CD4-positive, alpha-beta T cell (primary cell): Measurements from ENCODE around the gene THRA. TPM values are rescaled to one million over a fixed set of nuclear protein-coding genes. Genes with fewer than 3 reads are reported as not detected.
A peak's percentile ranks its signal among the peaks of the same experiment; 100 is the strongest.

Experiments
- ATAC-seq: fragments of 200-7000 bp; cut with Tn5 transposase; one replicate; pipeline ENCODE4 v1.10.0; 2022; ENCODE audit warnings: mild to moderate bottlenecking; ENCODE audit not compliant: poor library complexity
- CTCF ChIA-PET: fragments of 350-600 bp; sonication (Branson Sonifier 250); formaldehyde crosslinking; loops from one replicate; lab custom pipeline; 2021; ENCODE audit warnings: antibody characterized with exemption, inconsistent platforms; lab: Charles Lee
- POLR2A ChIA-PET: fragments of 350-600 bp; sonication (Branson Sonifier 250); formaldehyde crosslinking; loops from one replicate; lab custom pipeline; 2021; ENCODE audit warnings: antibody characterized with exemption, inconsistent platforms; lab: Charles Lee
- DNase-seq, 14 experiments: peaks; one replicate each; pipeline ENCODE4 v3.0.0-alpha.2; 2013 to 2020; ENCODE audit warnings: mixed read lengths in 2 of 14
- H3K27ac ChIP-seq, 2 donors: one replicate each; pipeline versions ENCODE4 v1.5.1 to v1.7.0; 2013; ENCODE audit warnings: low read length in 2 of 2, low read depth in 1 of 2, mild to moderate bottlenecking in 1 of 2
- H3K27me3 ChIP-seq, 2 experiments: 1 replicate in 1 of 2; 2 replicates in 1 of 2; pipeline versions ENCODE4 v1.6.1 to v1.7.0; 2013; ENCODE audit warnings: low read length in 2 of 2, control low read depth in 1 of 2, mild to moderate bottlenecking in 1 of 2, moderate library complexity in 1 of 2; ENCODE audit not compliant: insufficient read depth in 2 of 2, control insufficient read depth in 1 of 2
- H3K36me3 ChIP-seq: one replicate; pipeline ENCODE4 v1.6.1; 2013; ENCODE audit warnings: low read length, control low read depth; ENCODE audit not compliant: insufficient read depth
- H3K4me1 ChIP-seq: one replicate; pipeline ENCODE4 v1.6.1; 2013; ENCODE audit warnings: low read length, control low read depth; ENCODE audit not compliant: insufficient read depth
- H3K4me3 ChIP-seq: one replicate; pipeline ENCODE4 v1.5.1; 2013; ENCODE audit warnings: mild to moderate bottlenecking, low read length, moderate library complexity
- H3K9me3 ChIP-seq, 2 experiments: 1 replicate in 1 of 2; 2 replicates in 1 of 2; pipeline versions ENCODE4 v1.6.1 to v1.7.0; 2013; ENCODE audit warnings: low read length in 2 of 2, mild to moderate bottlenecking in 2 of 2, control low read depth in 1 of 2, moderate library complexity in 1 of 2; ENCODE audit not compliant: control insufficient read depth in 1 of 2, insufficient read depth in 1 of 2
- H3K27ac Mint-ChIP-seq: one replicate; pipeline ENCODE4 v1.8.0; 2020; ENCODE audit warnings: mixed read lengths
- H3K27me3 Mint-ChIP-seq: one replicate; pipeline ENCODE4 v1.8.0; 2021; ENCODE audit warnings: mixed read lengths
- H3K36me3 Mint-ChIP-seq: one replicate; pipeline ENCODE4 v1.8.0; 2021; ENCODE audit warnings: low read depth, mixed read lengths
- H3K4me1 Mint-ChIP-seq: one replicate; pipeline ENCODE4 v1.8.0; 2021; ENCODE audit warnings: low read depth, mixed read lengths
- H3K4me3 Mint-ChIP-seq: one replicate; pipeline ENCODE4 v1.8.0; 2020; ENCODE audit warnings: mild to moderate bottlenecking, mixed read lengths
- H3K9me3 Mint-ChIP-seq: one replicate; pipeline ENCODE4 v1.8.0; 2020; ENCODE audit warnings: mixed read lengths
- intact Hi-C, 2 experiments: fragments of 100-400 bp; cut with DNase I in 1 of 2; cut with micrococcal nuclease in 1 of 2; formaldehyde crosslinking; loops; one replicate each; pipeline versions ENCODE4 v1.15.1 to v1.9.0; 2023 to 2025; cut with DNase I, micrococcal nuclease
- total RNA-seq, 174 experiments: library from RNA in 2 of 174; stranded (reverse) in 2 of 174; gene quantifications; one replicate each; pipeline ENCODE4 v1.2.3 and lab custom pipeline; 2021 to 2026
- TF ChIP-seq, protein P1 (sequence below): fragments of 200-600 bp; IDR thresholded peaks from one replicate; pipeline ENCODE4 v1.8.0; 2022; ENCODE audit warnings: antibody characterized with exemption, mild to moderate bottlenecking

Gene THRA
- total RNA-seq, 2 experiments from 2014 or later = 35.2 to 36.4 TPM

DNA sequence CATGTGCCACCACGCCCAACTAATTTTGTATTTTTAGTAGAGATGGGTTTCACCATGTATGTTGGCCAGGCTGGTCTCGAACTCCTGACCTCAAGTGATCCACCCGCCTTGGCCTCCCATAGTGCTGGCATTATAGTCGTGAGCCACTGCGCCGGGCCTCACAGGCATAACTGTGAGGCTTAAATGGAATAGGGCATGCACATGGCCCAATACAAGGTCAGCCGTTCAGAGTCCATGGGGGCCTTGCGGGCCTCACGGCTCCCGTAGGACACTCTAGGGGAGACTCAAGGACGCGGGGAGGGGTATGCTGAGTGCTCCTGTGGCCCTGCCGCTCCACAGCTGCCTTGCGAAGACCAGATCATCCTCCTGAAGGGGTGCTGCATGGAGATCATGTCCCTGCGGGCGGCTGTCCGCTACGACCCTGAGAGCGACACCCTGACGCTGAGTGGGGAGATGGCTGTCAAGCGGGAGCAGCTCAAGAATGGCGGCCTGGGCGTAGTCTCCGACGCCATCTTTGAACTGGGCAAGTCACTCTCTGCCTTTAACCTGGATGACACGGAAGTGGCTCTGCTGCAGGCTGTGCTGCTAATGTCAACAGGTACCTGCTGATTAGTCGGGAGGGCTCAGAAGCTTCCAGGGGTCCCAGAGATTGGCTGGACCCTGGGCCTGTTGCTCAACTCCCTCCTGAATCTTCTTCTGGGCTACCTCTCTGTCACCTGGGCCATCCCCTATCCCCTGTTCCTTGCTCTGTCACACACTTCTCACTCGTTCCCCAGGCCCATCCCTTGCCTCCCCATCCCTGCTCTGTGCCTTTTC is 25.3 kb downstream of the THRA start:
- peaks cover 9% of the 10 kb centered on the region for H3K4me1 ChIP-seq
- ChIA-PET CTCF (no interaction called here), POLR2A (no interaction called here)
- DNase-seq = no peak
- H3K36me3 Mint-ChIP-seq = peaks cover 90% of the 10 kb centered on the region
- no peak overlapping the region for H3K4me3 Mint-ChIP-seq
- no peak overlapping the region for H3K4me3 ChIP-seq
- peaks cover 75% of the 10 kb centered on the region for H3K36me3 ChIP-seq
- intact Hi-C loops = loop anchor here in 1 of 2 experiments (2.0 kb wide), 1 partner anchor 25 kb away; the partner anchor contains the start of gene THRA
- H3K27me3 Mint-ChIP-seq = no peaks in the 10 kb centered on the region
- no peak overlapping the region for H3K27ac ChIP-seq
- H3K27me3 ChIP-seq = no peaks in the 10 kb centered on the region
- H3K9me3 ChIP-seq = no peaks in the 10 kb centered on the region
- no peak for ATAC-seq
- H3K9me3 Mint-ChIP-seq = no peaks in the 10 kb centered on the region
- H3K4me1 Mint-ChIP-seq = peaks cover 19% of the 10 kb centered on the region
- no peak overlapping the region for H3K27ac Mint-ChIP-seq
- TF ChIP-seq, protein P1, sequence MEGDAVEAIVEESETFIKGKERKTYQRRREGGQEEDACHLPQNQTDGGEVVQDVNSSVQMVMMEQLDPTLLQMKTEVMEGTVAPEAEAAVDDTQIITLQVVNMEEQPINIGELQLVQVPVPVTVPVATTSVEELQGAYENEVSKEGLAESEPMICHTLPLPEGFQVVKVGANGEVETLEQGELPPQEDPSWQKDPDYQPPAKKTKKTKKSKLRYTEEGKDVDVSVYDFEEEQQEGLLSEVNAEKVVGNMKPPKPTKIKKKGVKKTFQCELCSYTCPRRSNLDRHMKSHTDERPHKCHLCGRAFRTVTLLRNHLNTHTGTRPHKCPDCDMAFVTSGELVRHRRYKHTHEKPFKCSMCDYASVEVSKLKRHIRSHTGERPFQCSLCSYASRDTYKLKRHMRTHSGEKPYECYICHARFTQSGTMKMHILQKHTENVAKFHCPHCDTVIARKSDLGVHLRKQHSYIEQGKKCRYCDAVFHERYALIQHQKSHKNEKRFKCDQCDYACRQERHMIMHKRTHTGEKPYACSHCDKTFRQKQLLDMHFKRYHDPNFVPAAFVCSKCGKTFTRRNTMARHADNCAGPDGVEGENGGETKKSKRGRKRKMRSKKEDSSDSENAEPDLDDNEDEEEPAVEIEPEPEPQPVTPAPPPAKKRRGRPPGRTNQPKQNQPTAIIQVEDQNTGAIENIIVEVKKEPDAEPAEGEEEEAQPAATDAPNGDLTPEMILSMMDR = no peak

DNA sequence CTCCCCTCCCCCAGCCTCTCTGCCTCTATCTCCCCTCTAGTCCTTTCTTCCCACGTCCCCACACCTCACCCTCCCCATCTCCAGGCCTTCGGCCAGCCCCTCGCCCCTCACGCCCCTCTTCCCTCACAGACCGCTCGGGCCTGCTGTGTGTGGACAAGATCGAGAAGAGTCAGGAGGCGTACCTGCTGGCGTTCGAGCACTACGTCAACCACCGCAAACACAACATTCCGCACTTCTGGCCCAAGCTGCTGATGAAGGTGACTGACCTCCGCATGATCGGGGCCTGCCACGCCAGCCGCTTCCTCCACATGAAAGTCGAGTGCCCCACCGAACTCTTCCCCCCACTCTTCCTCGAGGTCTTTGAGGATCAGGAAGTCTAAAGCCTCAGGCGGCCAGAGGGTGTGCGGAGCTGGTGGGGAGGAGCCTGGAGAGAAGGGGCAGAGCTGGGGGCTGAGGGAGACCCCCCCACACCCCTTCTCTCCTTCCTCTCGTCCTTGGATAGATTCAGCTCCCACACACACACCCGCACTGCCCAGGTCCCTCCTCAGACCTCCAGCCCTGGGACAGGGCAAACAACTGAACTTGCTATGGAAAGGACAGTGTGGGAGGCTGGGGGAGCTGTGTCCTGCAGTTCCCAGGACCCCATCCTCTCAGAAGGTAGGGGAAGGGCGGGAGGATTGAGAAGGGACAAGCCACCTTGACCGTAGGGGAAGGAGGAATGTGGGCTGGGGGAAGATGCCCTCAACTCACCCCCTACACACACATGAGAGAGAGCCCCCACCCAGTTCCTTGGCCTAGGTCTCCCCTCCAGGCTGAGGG is 26.5 kb downstream of the THRA start:
- H3K9me3 ChIP-seq = no peaks in the 10 kb centered on the region
- peaks cover 17% of the 10 kb centered on the region for H3K4me1 ChIP-seq
- H3K27me3 Mint-ChIP-seq = no peaks in the 10 kb centered on the region
- H3K9me3 Mint-ChIP-seq = no peaks in the 10 kb centered on the region
- H3K4me3 Mint-ChIP-seq = no peak overlapping the region
- ChIA-PET CTCF (interaction anchor here (1.6 to 1.8 kb wide), 2 partner anchors 14 to 103 kb away, joined by 3 to 6 read pairs; no protein-coding TSS in a partner anchor), POLR2A (interaction anchor here (0.7 to 1.2 kb wide), 4 partner anchors 9 to 62 kb away, joined by 3 to 10 read pairs (median 4); partner anchors contain the start of gene NR1D1)
- H3K36me3 Mint-ChIP-seq = peaks cover 90% of the 10 kb centered on the region
- ATAC-seq (no peak), DNase-seq (no peak)
- intact Hi-C loops = no loop called here
- TF ChIP-seq, protein P1 = no peak
- H3K4me3 ChIP-seq = no peak overlapping the region
- H3K4me1 Mint-ChIP-seq = peaks cover 29% of the 10 kb centered on the region
- no peaks in the 10 kb centered on the region for H3K27me3 ChIP-seq
- peaks cover 78% of the 10 kb centered on the region for H3K36me3 ChIP-seq
- peak overlapping the region; percentile 36 for H3K27ac Mint-ChIP-seq
- no peak overlapping the region for H3K27ac ChIP-seq

DNA sequence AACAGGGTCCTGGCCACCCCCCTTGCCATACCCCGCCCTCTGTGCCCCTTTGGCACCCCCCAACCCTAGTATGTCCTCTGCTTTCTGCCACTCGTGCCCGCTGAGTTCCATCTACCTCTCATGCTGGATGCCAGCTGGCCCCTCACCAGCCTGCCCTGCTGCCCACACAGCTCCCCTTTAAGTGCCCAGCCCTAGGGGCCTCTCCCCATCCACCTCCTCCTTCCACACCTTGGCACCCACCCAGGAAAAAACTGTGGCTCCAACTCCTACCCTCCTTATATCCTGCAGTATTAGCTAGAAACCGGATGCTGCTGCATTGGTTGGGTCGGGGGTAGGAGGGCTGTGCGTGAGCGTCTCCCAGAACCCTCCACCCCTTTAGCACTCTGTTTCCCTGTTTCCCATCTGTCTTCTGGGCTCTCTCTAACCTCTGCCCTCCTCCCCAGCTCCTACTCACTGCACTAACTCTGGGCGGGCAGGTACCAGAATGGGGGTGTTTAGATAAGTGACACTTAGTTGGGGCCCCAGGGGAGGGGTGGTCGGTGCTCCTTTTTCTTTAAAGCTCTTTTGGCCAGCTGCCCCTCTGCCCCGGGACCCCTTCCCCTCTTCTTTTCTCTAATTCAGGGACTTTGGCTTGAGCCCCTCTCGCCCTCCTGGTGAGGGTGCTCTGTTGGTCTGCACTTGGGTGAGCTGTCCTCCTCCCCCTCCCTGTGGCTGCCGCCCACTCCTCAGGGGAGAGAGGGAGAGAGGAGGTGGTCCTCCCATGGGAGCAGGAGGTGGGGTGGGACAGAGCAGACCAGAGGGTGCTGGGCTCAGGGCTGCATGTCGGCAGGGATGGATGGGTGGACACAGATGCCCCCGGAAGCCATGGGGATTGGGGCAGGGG is 27.7 kb downstream of the THRA start:
- H3K36me3 Mint-ChIP-seq = peaks cover 88% of the 10 kb centered on the region
- no peak for ATAC-seq
- POLR2A ChIA-PET = interaction anchor here (0.8 to 1.2 kb wide), 4 partner anchors 8 to 63 kb away, joined by 3 to 10 read pairs (median 5); partner anchors contain the start of gene NR1D1

More for the DNA sequence above, 27.7 kb downstream of the THRA start:
- TF ChIP-seq, protein P1 = no peak
- no peaks in the 10 kb centered on the region for H3K27me3 Mint-ChIP-seq
- H3K4me1 ChIP-seq = peaks cover 29% of the 10 kb centered on the region
- H3K4me3 Mint-ChIP-seq = no peak overlapping the region
- peaks cover 39% of the 10 kb centered on the region for H3K4me1 Mint-ChIP-seq
- no peaks in the 10 kb centered on the region for H3K9me3 Mint-ChIP-seq
- no peaks in the 10 kb centered on the region for H3K9me3 ChIP-seq
- CTCF ChIA-PET = interaction anchor here (1.6 to 1.8 kb wide), 2 partner anchors 15 to 101 kb away, joined by 3 to 6 read pairs; no protein-coding TSS in a partner anchor
- peaks cover 80% of the 10 kb centered on the region for H3K36me3 ChIP-seq
- H3K4me3 ChIP-seq = no peak overlapping the region
- DNase-seq = no peak
- H3K27ac Mint-ChIP-seq = no peak overlapping the region
- no peak overlapping the region for H3K27ac ChIP-seq
- intact Hi-C loops = no loop called here
- no peaks in the 10 kb centered on the region for H3K27me3 ChIP-seq
